Calu3 (cell line): ENCODE results near the gene ANKRD13C. TPM values are rescaled to one million over a fixed set of nuclear protein-coding genes. Genes with fewer than 3 reads are reported as not detected.

Experiments used
- BruUV-seq: library from RNA; stranded (reverse); fragments of 400-500 nt; replicated peaks from 2 replicates; lab custom pipeline; 2021; lab: Mats Ljungman, UMichigan
- CTCF ChIA-PET: fragments of 300-600 bp; sonication (Branson Sonifier 250); formaldehyde crosslinking; loops from one replicate; lab custom pipeline; 2022; ENCODE audit warnings: antibody characterized with exemption; lab: Charles Lee
- DNase-seq: peaks from one replicate; pipeline ENCODE4 v3.0.0; 2022
- H3K27ac Mint-ChIP-seq: one replicate; pipeline ENCODE4 v1.8.0; 2022; ENCODE audit warnings: mixed read lengths; ENCODE audit not compliant: unreplicated experiment
- H3K27me3 Mint-ChIP-seq: one replicate; pipeline ENCODE4 v1.8.0; 2022; ENCODE audit warnings: mixed read lengths; ENCODE audit not compliant: unreplicated experiment
- H3K36me3 Mint-ChIP-seq: one replicate; pipeline ENCODE4 v1.8.0; 2022; ENCODE audit warnings: mild to moderate bottlenecking, moderate library complexity, mixed read lengths; ENCODE audit not compliant: insufficient read depth, unreplicated experiment
- H3K4me1 Mint-ChIP-seq: one replicate; pipeline ENCODE4 v1.8.0; 2022; ENCODE audit warnings: mild to moderate bottlenecking, low read depth, mixed read lengths; ENCODE audit not compliant: unreplicated experiment
- H3K4me3 Mint-ChIP-seq: one replicate; pipeline ENCODE4 v1.8.0; 2022; ENCODE audit warnings: mild to moderate bottlenecking, low read depth, moderate library complexity, mixed read lengths; ENCODE audit not compliant: unreplicated experiment
- H3K9me3 Mint-ChIP-seq: one replicate; pipeline ENCODE4 v1.8.0; 2022; ENCODE audit warnings: low read depth, mixed read lengths; ENCODE audit not compliant: unreplicated experiment
- intact Hi-C: fragments of 100-400 bp; cut with micrococcal nuclease; formaldehyde crosslinking; loops from one replicate; pipeline ENCODE4 v1.10.0; 2022; ENCODE audit not compliant: unreplicated experiment
- total RNA-seq: library from RNA; stranded (reverse); gene quantifications from 2 replicates; pipeline ENCODE4 v1.2.3, GENCODE V29; 2022
- TF ChIP-seq, protein P1 (sequence below): fragments of 200-600 bp; IDR thresholded peaks from one replicate; pipeline ENCODE4 v1.8.0; 2022; ENCODE audit warnings: antibody characterized with exemption; ENCODE audit not compliant: unreplicated experiment

The ANKRD13C gene
- total RNA-seq, 1 experiment from 2014 or later = 25.2 TPM

GRCh38 chr1:70220517-70221237, 133.8 kb downstream of the ANKRD13C start:
- no peak for DNase-seq
- no peaks in the 10 kb centered on the region for H3K9me3 Mint-ChIP-seq
- intact Hi-C loops = loop anchor here (1.0 to 5.0 kb wide), 2 partner anchors 192 to 268 kb away; partner anchors contain the start of gene CTH
- H3K27me3 Mint-ChIP-seq = no peaks in the 10 kb centered on the region
- CTCF ChIA-PET = interaction anchor here (1.3 kb wide), 1 partner anchor 190 kb away, joined by 3 read pairs; no protein-coding TSS in a partner anchor
- H3K4me3 Mint-ChIP-seq = peak overlapping the region; percentile 89
- TF ChIP-seq, protein P1, sequence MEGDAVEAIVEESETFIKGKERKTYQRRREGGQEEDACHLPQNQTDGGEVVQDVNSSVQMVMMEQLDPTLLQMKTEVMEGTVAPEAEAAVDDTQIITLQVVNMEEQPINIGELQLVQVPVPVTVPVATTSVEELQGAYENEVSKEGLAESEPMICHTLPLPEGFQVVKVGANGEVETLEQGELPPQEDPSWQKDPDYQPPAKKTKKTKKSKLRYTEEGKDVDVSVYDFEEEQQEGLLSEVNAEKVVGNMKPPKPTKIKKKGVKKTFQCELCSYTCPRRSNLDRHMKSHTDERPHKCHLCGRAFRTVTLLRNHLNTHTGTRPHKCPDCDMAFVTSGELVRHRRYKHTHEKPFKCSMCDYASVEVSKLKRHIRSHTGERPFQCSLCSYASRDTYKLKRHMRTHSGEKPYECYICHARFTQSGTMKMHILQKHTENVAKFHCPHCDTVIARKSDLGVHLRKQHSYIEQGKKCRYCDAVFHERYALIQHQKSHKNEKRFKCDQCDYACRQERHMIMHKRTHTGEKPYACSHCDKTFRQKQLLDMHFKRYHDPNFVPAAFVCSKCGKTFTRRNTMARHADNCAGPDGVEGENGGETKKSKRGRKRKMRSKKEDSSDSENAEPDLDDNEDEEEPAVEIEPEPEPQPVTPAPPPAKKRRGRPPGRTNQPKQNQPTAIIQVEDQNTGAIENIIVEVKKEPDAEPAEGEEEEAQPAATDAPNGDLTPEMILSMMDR = no peak
- peaks cover 29% of the 10 kb centered on the region for H3K36me3 Mint-ChIP-seq
- H3K4me1 Mint-ChIP-seq = peaks cover 33% of the 10 kb centered on the region
- TSS peak; percentile 45 for BruUV-seq
- H3K27ac Mint-ChIP-seq = peak overlapping the region; percentile 95

GRCh38 chr1:70220015-70220414, 134.5 kb downstream of the ANKRD13C start:
- intact Hi-C loops = loop anchor here (5.0 kb wide), 1 partner anchor 192 kb away; the partner anchor contains the start of gene CTH
- Mint-ChIP-seq H3K27me3 (no peaks in the 10 kb centered on the region), H3K27ac (peak overlapping the region; percentile 95), H3K4me1 (peaks cover 33% of the 10 kb centered on the region), H3K9me3 (no peaks in the 10 kb centered on the region), H3K36me3 (peaks cover 26% of the 10 kb centered on the region), H3K4me3 (peak overlapping the region; percentile 89)
- TF ChIP-seq, protein P1 = no peak
- CTCF ChIA-PET = interaction anchor here (0.6 kb wide), 1 partner anchor 15 kb away, joined by 3 read pairs; no protein-coding TSS in a partner anchor
- no TSS peak for BruUV-seq
- no peak for DNase-seq

DNA sequence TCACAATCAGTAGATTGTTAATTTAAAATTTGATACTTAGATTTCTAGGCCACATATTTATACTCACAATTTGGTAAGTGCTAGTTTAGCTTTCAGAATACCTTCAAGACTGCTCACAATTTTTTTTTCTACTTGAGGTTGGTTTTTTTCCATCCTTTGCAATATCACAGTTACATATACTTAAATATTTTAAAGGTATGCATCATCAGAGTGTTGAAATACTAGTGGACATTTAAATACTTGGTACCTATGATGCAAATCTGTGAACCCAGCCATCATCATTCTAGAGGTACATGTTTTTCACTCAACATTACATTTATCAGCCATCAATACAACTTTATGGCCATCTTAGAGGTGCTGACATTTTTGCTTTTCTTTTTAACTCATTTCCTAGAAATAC, 143.0 kb downstream of the ANKRD13C start:
- H3K4me1 Mint-ChIP-seq = peaks cover 7% of the 10 kb centered on the region
- no peak overlapping the region for H3K4me3 Mint-ChIP-seq
- no peaks in the 10 kb centered on the region for H3K27me3 Mint-ChIP-seq
- CTCF ChIA-PET = no interaction called here
- TF ChIP-seq, protein P1 = no peak
- no peak for DNase-seq
- H3K9me3 Mint-ChIP-seq = no peaks in the 10 kb centered on the region
- intact Hi-C loops = no loop called here
- no peak overlapping the region for H3K27ac Mint-ChIP-seq
- H3K36me3 Mint-ChIP-seq = peaks cover 9% of the 10 kb centered on the region
- BruUV-seq = no TSS peak

GRCh38 chr1:70210820-70211219, 143.7 kb downstream of the ANKRD13C start:
- TF ChIP-seq, protein P1 = no peak
- no TSS peak for BruUV-seq
- Mint-ChIP-seq H3K27me3 (no peaks in the 10 kb centered on the region), H3K36me3 (peaks cover 16% of the 10 kb centered on the region), H3K9me3 (no peaks in the 10 kb centered on the region), H3K4me1 (peaks cover 7% of the 10 kb centered on the region), H3K4me3 (no peak overlapping the region), H3K27ac (no peak overlapping the region)
- no peak for DNase-seq
- CTCF ChIA-PET = interaction anchor here (0.8 kb wide), 1 partner anchor 12 kb away, joined by 3 read pairs; no protein-coding TSS in a partner anchor
- intact Hi-C loops = no loop called here

Other genes starting within 250 kb of the ANKRD13C start
- 15.8 and 16.0 TPM in 2 replicates for gene LRRC40, start 149.1 kb downstream of the ANKRD13C start, total RNA-seq
- 143 and 148 TPM in 2 replicates for gene SRSF11, start 133.3 kb downstream of the ANKRD13C start, total RNA-seq
- gene CTH, start 56.5 kb upstream of the ANKRD13C start, total RNA-seq = 15.5 and 15.9 TPM in 2 replicates